ENCODE measurements around the gene OXNAD1.

OXNAD1 gene

DNA sequence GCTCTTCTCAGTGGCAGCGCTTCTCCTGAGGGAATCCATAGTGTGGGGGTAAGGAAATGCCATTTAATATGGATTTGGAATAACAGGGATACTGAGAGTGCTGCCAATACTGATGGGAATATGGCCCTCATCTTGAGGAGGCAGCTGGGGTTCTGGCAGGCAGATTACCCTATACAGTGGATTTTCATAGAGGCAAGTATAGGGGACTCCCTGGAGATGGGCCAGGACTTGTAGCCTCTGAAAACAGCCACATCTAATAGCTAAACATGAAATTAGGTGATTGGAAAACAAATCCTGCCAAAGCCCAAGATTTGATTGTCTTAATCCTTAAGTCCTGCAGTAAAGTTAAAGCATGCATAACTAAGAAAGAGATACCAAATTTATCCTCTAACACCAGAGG lies 31.2 kb upstream of the OXNAD1 start:
- TF ChIP-seq EZH2phosphoT487 (IDR thresholded peaks at IDR 0.05; ENCODE audit: borderline replicate concordance) = no peak
- TF ChIP-seq, protein P1, sequence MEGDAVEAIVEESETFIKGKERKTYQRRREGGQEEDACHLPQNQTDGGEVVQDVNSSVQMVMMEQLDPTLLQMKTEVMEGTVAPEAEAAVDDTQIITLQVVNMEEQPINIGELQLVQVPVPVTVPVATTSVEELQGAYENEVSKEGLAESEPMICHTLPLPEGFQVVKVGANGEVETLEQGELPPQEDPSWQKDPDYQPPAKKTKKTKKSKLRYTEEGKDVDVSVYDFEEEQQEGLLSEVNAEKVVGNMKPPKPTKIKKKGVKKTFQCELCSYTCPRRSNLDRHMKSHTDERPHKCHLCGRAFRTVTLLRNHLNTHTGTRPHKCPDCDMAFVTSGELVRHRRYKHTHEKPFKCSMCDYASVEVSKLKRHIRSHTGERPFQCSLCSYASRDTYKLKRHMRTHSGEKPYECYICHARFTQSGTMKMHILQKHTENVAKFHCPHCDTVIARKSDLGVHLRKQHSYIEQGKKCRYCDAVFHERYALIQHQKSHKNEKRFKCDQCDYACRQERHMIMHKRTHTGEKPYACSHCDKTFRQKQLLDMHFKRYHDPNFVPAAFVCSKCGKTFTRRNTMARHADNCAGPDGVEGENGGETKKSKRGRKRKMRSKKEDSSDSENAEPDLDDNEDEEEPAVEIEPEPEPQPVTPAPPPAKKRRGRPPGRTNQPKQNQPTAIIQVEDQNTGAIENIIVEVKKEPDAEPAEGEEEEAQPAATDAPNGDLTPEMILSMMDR (conservative IDR thresholded peaks at IDR 0.05; ENCODE audit: low read length) = no peak
- H3K36me3 ChIP-seq (ENCODE audit: insufficient read depth, low read length) = no peaks in the 10 kb centered on the region

DNA sequence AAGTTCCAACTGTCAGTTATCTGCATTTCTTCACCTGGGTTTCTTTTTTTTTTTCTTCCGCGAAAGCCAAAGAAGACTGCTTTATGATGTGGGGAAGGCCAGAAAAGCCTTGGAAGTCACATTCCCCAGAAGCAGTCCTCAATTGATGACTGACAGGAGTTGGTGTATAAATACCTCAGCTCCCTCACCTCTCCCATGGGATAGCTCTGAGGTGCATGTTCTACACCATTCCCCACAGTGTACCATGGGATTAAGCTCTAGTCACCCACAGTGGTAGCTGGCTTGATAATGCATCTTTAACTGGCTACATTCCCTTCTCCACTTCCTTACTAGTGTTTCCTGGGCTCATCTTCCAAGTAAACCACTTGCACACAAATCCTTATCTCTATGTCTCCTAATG lies 30.7 kb upstream of the OXNAD1 start:
- H4K20me1 ChIP-seq (ENCODE audit: insufficient read depth, low read length, poor library complexity, severe bottlenecking) = no peaks in the 10 kb centered on the region

More for the DNA sequence above, 31.2 kb upstream of the OXNAD1 start:
- H4K20me1 ChIP-seq (ENCODE audit: insufficient read depth, low read length, poor library complexity, severe bottlenecking) = no peaks in the 10 kb centered on the region
- H3K4me1 ChIP-seq (ENCODE audit: insufficient read depth, low read length, poor library complexity, severe bottlenecking) = no peaks in the 10 kb centered on the region
- peaks cover 4% of the 10 kb centered on the region for H3K27me3 ChIP-seq (ENCODE audit: insufficient read depth, low read length, poor library complexity, severe bottlenecking)
- H3K9me2 ChIP-seq (replicated peaks; ENCODE audit: low read depth, low read length) = no peaks in the 10 kb centered on the region
- no peak overlapping the region for H2AFZ ChIP-seq (ENCODE audit: low read length)
- no peaks in the 10 kb centered on the region for H3F3A ChIP-seq (ENCODE audit: low read depth)
- H3K9me3 ChIP-seq (ENCODE audit: insufficient read depth, low read depth, low read length) = no peaks in the 10 kb centered on the region
- no peak overlapping the region for H3K4me3 ChIP-seq (ENCODE audit: low read length, poor library complexity, severe bottlenecking)
- no peak overlapping the region for H3K4me2 ChIP-seq (ENCODE audit: low read depth, low read length, poor library complexity, severe bottlenecking)
- H3K9ac ChIP-seq (ENCODE audit: low read depth, low read length, poor library complexity, severe bottlenecking) = no peak overlapping the region
- no peaks in the 10 kb centered on the region for H3K79me2 ChIP-seq (ENCODE audit: insufficient read depth, low read length)

DNA sequence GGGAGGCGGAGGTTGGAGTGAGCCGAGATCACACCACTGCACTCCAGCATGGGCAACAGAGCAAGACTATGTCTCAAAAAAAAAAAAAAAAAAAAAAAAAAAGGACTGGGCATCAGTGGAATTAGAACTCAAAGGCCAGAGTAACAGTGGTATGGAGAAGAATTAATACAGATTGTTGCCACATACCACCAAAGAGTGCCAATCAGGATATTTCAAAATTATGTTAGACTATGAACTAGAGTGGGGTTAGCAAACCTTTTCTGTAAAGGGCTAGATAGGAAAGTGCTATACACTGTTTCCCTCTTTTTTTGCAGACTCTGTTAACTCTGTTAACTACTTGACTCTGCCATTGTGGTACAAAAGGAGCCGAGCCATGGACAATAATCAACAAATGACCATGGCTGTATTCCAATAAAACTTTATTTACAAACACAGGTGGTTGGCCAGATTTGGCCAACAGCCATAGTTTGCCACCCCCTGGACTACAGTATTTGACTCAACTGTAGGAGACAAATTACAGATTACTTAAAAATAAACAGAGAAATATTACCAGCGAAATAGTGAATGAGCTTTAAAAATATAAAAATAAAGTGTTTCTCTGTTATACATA lies 28.9 kb upstream of the OXNAD1 start:
- H3F3A ChIP-seq (ENCODE audit: low read depth) = no peaks in the 10 kb centered on the region
- TF ChIP-seq, protein P1 (conservative IDR thresholded peaks at IDR 0.05; ENCODE audit: low read length) = no peak
- no peak for TF ChIP-seq EZH2phosphoT487 (IDR thresholded peaks at IDR 0.05; ENCODE audit: borderline replicate concordance)
- H3K9ac ChIP-seq (ENCODE audit: low read depth, low read length, poor library complexity, severe bottlenecking) = no peak overlapping the region
- no peaks in the 10 kb centered on the region for H3K9me2 ChIP-seq (replicated peaks; ENCODE audit: low read depth, low read length)
- H4K20me1 ChIP-seq (ENCODE audit: insufficient read depth, low read length, poor library complexity, severe bottlenecking) = no peaks in the 10 kb centered on the region
- no peaks in the 10 kb centered on the region for H3K79me2 ChIP-seq (ENCODE audit: insufficient read depth, low read length)
- H3K36me3 ChIP-seq (ENCODE audit: insufficient read depth, low read length) = no peaks in the 10 kb centered on the region
- H3K4me3 ChIP-seq (ENCODE audit: low read length, poor library complexity, severe bottlenecking) = no peak overlapping the region
- no peaks in the 10 kb centered on the region for H3K4me1 ChIP-seq (ENCODE audit: insufficient read depth, low read length, poor library complexity, severe bottlenecking)
- no peak overlapping the region for H2AFZ ChIP-seq (ENCODE audit: low read length)
- H3K27me3 ChIP-seq (ENCODE audit: insufficient read depth, low read length, poor library complexity, severe bottlenecking) = no peaks in the 10 kb centered on the region
- H3K4me2 ChIP-seq (ENCODE audit: low read depth, low read length, poor library complexity, severe bottlenecking) = no peak overlapping the region
- H3K9me3 ChIP-seq (ENCODE audit: insufficient read depth, low read depth, low read length) = no peaks in the 10 kb centered on the region

More for the DNA sequence above, 30.7 kb upstream of the OXNAD1 start:
- Histone ChIP-seq H3K9me2 (replicated peaks; ENCODE audit: low read depth, low read length) (no peaks in the 10 kb centered on the region), H2AFZ (ENCODE audit: low read length) (no peak overlapping the region), H3K4me2 (ENCODE audit: low read depth, low read length, poor library complexity, severe bottlenecking) (no peak overlapping the region), H3K4me3 (ENCODE audit: low read length, poor library complexity, severe bottlenecking) (no peak overlapping the region), H3F3A (ENCODE audit: low read depth) (no peaks in the 10 kb centered on the region), H3K9me3 (ENCODE audit: insufficient read depth, low read depth, low read length) (no peaks in the 10 kb centered on the region), H3K4me1 (ENCODE audit: insufficient read depth, low read length, poor library complexity, severe bottlenecking) (no peaks in the 10 kb centered on the region), H3K9ac (ENCODE audit: low read depth, low read length, poor library complexity, severe bottlenecking) (no peak overlapping the region), H3K36me3 (ENCODE audit: insufficient read depth, low read length) (no peaks in the 10 kb centered on the region), H3K79me2 (ENCODE audit: insufficient read depth, low read length) (no peaks in the 10 kb centered on the region), H3K27me3 (ENCODE audit: insufficient read depth, low read length, poor library complexity, severe bottlenecking) (peaks cover 1% of the 10 kb centered on the region)
- no peak for TF ChIP-seq EZH2phosphoT487 (IDR thresholded peaks at IDR 0.05; ENCODE audit: borderline replicate concordance)
- TF ChIP-seq, protein P1 (conservative IDR thresholded peaks at IDR 0.05; ENCODE audit: low read length) = no peak
